ENCODE measurements around the gene CKAP5.
"Not testable (repeated sequence)": the region's sequence is repeated elsewhere in the genome, so short reads cannot be mapped to it uniquely, and the experiment has no call there.

CKAP5 gene

GRCh38 chr11:46799725-46800124 lies 46.4 kb downstream of the CKAP5 start:
- not testable (repeated sequence) for ATAC-seq (replicated peaks); DNase-seq; H3K9me3 Mint-ChIP-seq; H3K4me3 Mint-ChIP-seq; H3K4me1 Mint-ChIP-seq (ENCODE audit: low read depth in 2 of 2); H3K27me3 Mint-ChIP-seq; H3K27ac Mint-ChIP-seq
- H3K36me3 Mint-ChIP-seq (ENCODE audit: insufficient read depth): peaks cover 62% of the 10 kb centered on the region

GRCh38 chr11:46778416-46778815 lies 67.7 kb downstream of the CKAP5 start:
- H3K9me3 Mint-ChIP-seq: no peaks in the 10 kb centered on the region
- no peak overlapping the region for H3K4me3 Mint-ChIP-seq
- ATAC-seq (replicated peaks): no peak
- no peaks in the 10 kb centered on the region for H3K27me3 Mint-ChIP-seq
- no peak overlapping the region for H3K27ac Mint-ChIP-seq
- H3K36me3 Mint-ChIP-seq (ENCODE audit: insufficient read depth): peaks cover 67% of the 10 kb centered on the region
- no peaks in the 10 kb centered on the region for H3K4me1 Mint-ChIP-seq (ENCODE audit: low read depth in 2 of 2)
- no peak for DNase-seq

- H3K9me3 Mint-ChIP-seq: no peaks in the 10 kb centered on the region
- no peaks in the 10 kb centered on the region for H3K4me1 Mint-ChIP-seq (ENCODE audit: low read depth in 2 of 2)
- H3K4me3 Mint-ChIP-seq: no peak overlapping the region
- DNase-seq (no peak), ATAC-seq (replicated peaks) (no peak)
- no peaks in the 10 kb centered on the region for H3K27me3 Mint-ChIP-seq
- peaks cover 67% of the 10 kb centered on the region for H3K36me3 Mint-ChIP-seq (ENCODE audit: insufficient read depth)
- H3K27ac Mint-ChIP-seq: no peak overlapping the region
Measured at GRCh38 chr11:46776878-46777277, 69.2 kb downstream of the CKAP5 start.

GRCh38 chr11:46769636-46770221 lies 76.4 kb downstream of the CKAP5 start:
- no peaks in the 10 kb centered on the region for H3K27me3 Mint-ChIP-seq
- H3K4me1 Mint-ChIP-seq (ENCODE audit: low read depth in 2 of 2): no peaks in the 10 kb centered on the region
- H3K9me3 Mint-ChIP-seq: no peaks in the 10 kb centered on the region
- ATAC-seq (replicated peaks): no peak
- no peak overlapping the region for H3K4me3 Mint-ChIP-seq
- no peak for DNase-seq
- H3K36me3 Mint-ChIP-seq (ENCODE audit: insufficient read depth): peaks cover 77% of the 10 kb centered on the region
- peak overlapping the region in 1 of 2 donors; percentile 23 for H3K27ac Mint-ChIP-seq

- Mint-ChIP-seq H3K27ac (no peak overlapping the region), H3K27me3 (no peaks in the 10 kb centered on the region), H3K4me1 (ENCODE audit: low read depth in 2 of 2) (no peaks in the 10 kb centered on the region), H3K9me3 (no peaks in the 10 kb centered on the region), H3K4me3 (no peak overlapping the region), H3K36me3 (ENCODE audit: insufficient read depth) (peaks cover 82% of the 10 kb centered on the region)
- no peak for DNase-seq
- no peak for ATAC-seq (replicated peaks)
Measured at GRCh38 chr11:46766656-46767055, 79.4 kb downstream of the CKAP5 start.

GRCh38 chr11:46762248-46762647 lies 83.8 kb downstream of the CKAP5 start:
- H3K4me3 Mint-ChIP-seq: no peak overlapping the region
- peaks cover 78% of the 10 kb centered on the region for H3K36me3 Mint-ChIP-seq (ENCODE audit: insufficient read depth)
- H3K4me1 Mint-ChIP-seq (ENCODE audit: low read depth in 2 of 2): no peaks in the 10 kb centered on the region
- no peak for ATAC-seq (replicated peaks)
- no peaks in the 10 kb centered on the region for H3K27me3 Mint-ChIP-seq
- H3K9me3 Mint-ChIP-seq: no peaks in the 10 kb centered on the region
- no peak for DNase-seq
- no peak overlapping the region for H3K27ac Mint-ChIP-seq

- ATAC-seq (replicated peaks) (no peak), DNase-seq (no peak)
- H3K4me3 Mint-ChIP-seq: no peak overlapping the region
- H3K36me3 Mint-ChIP-seq (ENCODE audit: insufficient read depth): peaks cover 78% of the 10 kb centered on the region
- no peaks in the 10 kb centered on the region for H3K27me3 Mint-ChIP-seq
- no peak overlapping the region for H3K27ac Mint-ChIP-seq
- no peaks in the 10 kb centered on the region for H3K4me1 Mint-ChIP-seq (ENCODE audit: low read depth in 2 of 2)
- no peaks in the 10 kb centered on the region for H3K9me3 Mint-ChIP-seq
Measured at GRCh38 chr11:46761807-46762206, 84.3 kb downstream of the CKAP5 start.

- Mint-ChIP-seq H3K4me1 (ENCODE audit: low read depth in 2 of 2) (no peaks in the 10 kb centered on the region), H3K9me3 (no peaks in the 10 kb centered on the region), H3K27ac (no peak overlapping the region), H3K4me3 (no peak overlapping the region), H3K27me3 (no peaks in the 10 kb centered on the region), H3K36me3 (ENCODE audit: insufficient read depth) (peaks cover 77% of the 10 kb centered on the region)
- no peak for ATAC-seq (replicated peaks)
- DNase-seq: no peak
Measured at GRCh38 chr11:46760429-46761128, 85.5 kb downstream of the CKAP5 start.

- Mint-ChIP-seq H3K9me3 (no peaks in the 10 kb centered on the region), H3K4me3 (no peak overlapping the region), H3K36me3 (ENCODE audit: insufficient read depth) (peaks cover 82% of the 10 kb centered on the region), H3K27ac (no peak overlapping the region), H3K27me3 (no peaks in the 10 kb centered on the region), H3K4me1 (ENCODE audit: low read depth in 2 of 2) (no peaks in the 10 kb centered on the region)
- DNase-seq: no peak
- no peak for ATAC-seq (replicated peaks)
Measured at GRCh38 chr11:46759196-46759595, 86.9 kb downstream of the CKAP5 start.

- Mint-ChIP-seq H3K27ac (no peak overlapping the region), H3K27me3 (no peaks in the 10 kb centered on the region), H3K36me3 (ENCODE audit: insufficient read depth) (peaks cover 72% of the 10 kb centered on the region), H3K4me3 (no peak overlapping the region), H3K9me3 (no peaks in the 10 kb centered on the region), H3K4me1 (ENCODE audit: low read depth in 2 of 2) (no peaks in the 10 kb centered on the region)
- no peak for ATAC-seq (replicated peaks)
- no peak for DNase-seq
Measured at GRCh38 chr11:46755962-46756361, 90.1 kb downstream of the CKAP5 start.

- Mint-ChIP-seq H3K4me3 (no peak overlapping the region), H3K27ac (peak overlapping the region in 1 of 2 donors; percentile 73), H3K27me3 (no peaks in the 10 kb centered on the region), H3K36me3 (ENCODE audit: insufficient read depth) (peaks cover 63% of the 10 kb centered on the region), H3K9me3 (no peaks in the 10 kb centered on the region), H3K4me1 (ENCODE audit: low read depth in 2 of 2) (no peaks in the 10 kb centered on the region)
- no peak for DNase-seq
- no peak for ATAC-seq (replicated peaks)
Measured at GRCh38 chr11:46747150-46747549, 98.9 kb downstream of the CKAP5 start.

- H3K36me3 Mint-ChIP-seq (ENCODE audit: insufficient read depth): peaks cover 60% of the 10 kb centered on the region
- H3K27ac Mint-ChIP-seq: no peak overlapping the region
- no peak for ATAC-seq (replicated peaks)
- H3K4me1 Mint-ChIP-seq (ENCODE audit: low read depth in 2 of 2): no peaks in the 10 kb centered on the region
- no peak for DNase-seq
- no peak overlapping the region for H3K4me3 Mint-ChIP-seq
- H3K9me3 Mint-ChIP-seq: no peaks in the 10 kb centered on the region
- H3K27me3 Mint-ChIP-seq: no peaks in the 10 kb centered on the region
Measured at GRCh38 chr11:46745995-46746394, 100.1 kb downstream of the CKAP5 start.

GRCh38 chr11:46745328-46745727 lies 100.8 kb downstream of the CKAP5 start:
- Mint-ChIP-seq H3K9me3 (no peaks in the 10 kb centered on the region), H3K36me3 (ENCODE audit: insufficient read depth) (peaks cover 59% of the 10 kb centered on the region), H3K27ac (no peak overlapping the region), H3K4me1 (ENCODE audit: low read depth in 2 of 2) (no peaks in the 10 kb centered on the region), H3K4me3 (no peak overlapping the region), H3K27me3 (no peaks in the 10 kb centered on the region)
- ATAC-seq (replicated peaks): no peak
- DNase-seq: no peak

- ATAC-seq (replicated peaks) (no peak), DNase-seq (no peak)
- H3K36me3 Mint-ChIP-seq (ENCODE audit: insufficient read depth): peaks cover 51% of the 10 kb centered on the region
- H3K4me1 Mint-ChIP-seq (ENCODE audit: low read depth in 2 of 2): no peaks in the 10 kb centered on the region
- no peak overlapping the region for H3K27ac Mint-ChIP-seq
- H3K9me3 Mint-ChIP-seq: no peaks in the 10 kb centered on the region
- H3K27me3 Mint-ChIP-seq: no peaks in the 10 kb centered on the region
- H3K4me3 Mint-ChIP-seq: no peak overlapping the region
Measured at GRCh38 chr11:46743693-46744339, 102.3 kb downstream of the CKAP5 start.

All from effector memory CD8-positive, alpha-beta T cell (primary cell).